ENCODE data around the gene CDCA5.

Gene CDCA5

GRCh38 chr11:65040847-65041622 is 42.8 kb downstream of the CDCA5 start, which contains the start of gene SAC3D1:
Gene SAC3D1, plus strand, starts transcription at chr11:65041210. Its CDS starts 83 bp downstream, at chr11:65041293.
- peak; percentile 99 for DNase-seq

GRCh38 chr11:65040520-65040846 is 43.4 kb downstream of the CDCA5 start:
- no peak for DNase-seq

GRCh38 chr11:65036931-65037330 is 46.9 kb downstream of the CDCA5 start:
- DNase-seq = no peak

GRCh38 chr11:65035579-65035978 is 48.3 kb downstream of the CDCA5 start:
- DNase-seq = no peak

- no peak for DNase-seq
Measured at GRCh38 chr11:65034423-65034822, 49.4 kb downstream of the CDCA5 start.

GRCh38 chr11:65032216-65032615 is 51.6 kb downstream of the CDCA5 start:
- DNase-seq = no peak
